T-cell (primary cell): ENCODE results near the gene TEPSIN. TPM values are rescaled to one million over a fixed set of nuclear protein-coding genes. Genes with fewer than 3 reads are reported as not detected.

ENCODE experiments used
- total RNA-seq, 35 experiments: library from RNA in 6 of 35; stranded (reverse) in 6 of 35; fragments of 120-200 nt in 1 of 35; gene quantifications; one replicate each; pipeline versions ENCODE4 v1.2.1 to v1.2.4 and lab custom pipeline; 2013 to 2026

The TEPSIN gene
- total RNA-seq, 5 donors from 2014 or later (not counting 1 experiment from before 2014, with no cell fraction given), result 73.8 to 169 (median 161) TPM

Other genes starting within 250 kb of the TEPSIN start
- gene CHMP6, start 247.2 kb downstream of the TEPSIN start, total RNA-seq, result 10 to 100 TPM; 25.0 to 48.9 (median 43.2) TPM
- gene BAIAP2, start 203.9 kb downstream of the TEPSIN start, total RNA-seq, result 10 to 100 TPM in 3 of 5 donors, 1 to 10 TPM in 2; 6.3 to 12.0 (median 10.1) TPM
- not detected for gene PVALEF, start 73.5 kb downstream of the TEPSIN start, total RNA-seq
- 10 to 100 TPM in 1 of 5 donors, under 1 TPM in 4; 0.63 to 11.1 (median 0.72) TPM for gene AATK, start 72.8 kb downstream of the TEPSIN start, total RNA-seq
- gene CEP131, start 16.1 kb downstream of the TEPSIN start, total RNA-seq, result 10 to 100 TPM in 3 of 5 donors, 1 to 10 TPM in 2; 9.0 to 15.8 (median 11.2) TPM
- 10 to 100 TPM; 35.0 to 60.8 (median 51.2) TPM for gene NDUFAF8, start 263 bp upstream of the TEPSIN start, total RNA-seq
- 10 to 100 TPM; 52.8 to 95.2 (median 82.3) TPM for gene SLC38A10, start 56.3 kb upstream of the TEPSIN start, total RNA-seq
- under 1 TPM; 0.23 to 0.82 (median 0.33) TPM for gene BAHCC1, start 156.4 kb upstream of the TEPSIN start, total RNA-seq